Measurements from ENCODE around the gene MDH1B.

Gene MDH1B

DNA sequence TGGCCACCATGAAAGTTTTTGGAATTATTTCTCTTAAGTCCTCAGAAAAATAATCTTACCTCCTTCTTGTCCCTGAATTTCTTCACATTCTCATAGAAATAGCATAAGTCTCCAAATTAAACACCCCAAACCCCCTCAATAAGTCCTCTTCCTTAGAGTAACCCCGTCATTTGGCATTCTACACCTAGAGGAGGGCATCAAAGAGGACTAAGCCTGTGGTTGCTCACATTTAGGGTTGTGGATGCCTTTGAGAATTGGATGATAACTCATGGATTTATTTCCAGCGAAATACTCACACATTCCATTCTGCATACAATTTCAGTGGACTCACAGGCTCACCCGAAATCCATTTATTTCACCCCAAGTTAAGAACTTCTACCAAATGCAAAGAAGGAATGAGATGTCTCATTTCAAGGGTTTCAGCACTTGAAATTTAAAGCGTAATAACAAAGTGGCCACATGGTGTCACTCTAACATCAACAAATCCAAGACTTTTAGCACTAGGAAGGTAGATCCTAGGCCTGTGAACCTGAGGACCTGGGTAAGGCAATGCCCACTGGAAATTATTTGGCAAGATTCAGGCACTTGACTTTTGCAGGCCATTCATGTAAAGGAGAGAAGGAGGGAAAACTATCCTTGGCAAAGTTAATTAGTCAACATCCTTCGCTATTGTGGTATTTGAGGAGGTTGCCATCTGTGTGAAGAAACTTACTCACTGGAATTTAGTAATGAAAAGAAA is 71.6 kb downstream of the MDH1B start:
- DNase-seq, result peak; percentile 78

DNA sequence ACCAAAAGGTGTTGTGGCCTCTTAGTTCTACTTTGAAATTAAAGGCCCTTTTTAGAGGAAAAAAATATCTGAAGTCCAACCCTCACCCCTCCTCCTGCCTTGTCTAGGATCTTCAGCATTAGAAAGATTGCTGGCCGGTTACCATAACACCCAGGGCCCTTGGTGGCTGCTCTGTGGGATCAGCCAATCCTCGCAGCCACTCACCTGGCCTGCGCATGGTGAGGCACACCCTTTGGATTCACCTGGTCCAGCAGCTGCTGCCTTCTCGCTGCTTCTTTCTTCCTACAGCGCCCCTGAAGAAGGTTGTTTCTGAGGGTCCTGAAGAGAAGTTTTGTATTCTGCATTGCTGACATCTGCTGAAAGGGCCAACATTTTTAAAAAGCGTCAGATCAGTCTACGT is 72.2 kb downstream of the MDH1B start:
- no peak for DNase-seq

DNA sequence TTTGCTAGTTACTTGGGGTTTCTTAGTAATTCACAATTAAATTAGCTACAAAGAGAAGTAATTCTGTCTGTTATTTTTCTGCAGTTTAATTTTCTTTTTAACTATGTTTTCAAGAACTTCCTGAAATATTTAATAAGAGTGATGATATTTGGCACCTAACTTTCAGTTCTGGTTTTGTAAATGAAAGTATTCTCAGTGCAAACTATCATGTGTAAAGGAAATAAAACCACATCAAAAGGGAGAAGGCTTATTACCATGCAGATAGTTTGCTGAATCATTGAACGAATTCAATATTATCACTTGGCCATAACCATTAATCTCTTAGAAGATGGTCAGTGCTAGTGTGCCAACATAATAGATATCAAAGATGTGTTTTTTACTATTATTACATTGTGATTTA is 76.1 kb downstream of the MDH1B start:
- DNase-seq, result no peak

DNA sequence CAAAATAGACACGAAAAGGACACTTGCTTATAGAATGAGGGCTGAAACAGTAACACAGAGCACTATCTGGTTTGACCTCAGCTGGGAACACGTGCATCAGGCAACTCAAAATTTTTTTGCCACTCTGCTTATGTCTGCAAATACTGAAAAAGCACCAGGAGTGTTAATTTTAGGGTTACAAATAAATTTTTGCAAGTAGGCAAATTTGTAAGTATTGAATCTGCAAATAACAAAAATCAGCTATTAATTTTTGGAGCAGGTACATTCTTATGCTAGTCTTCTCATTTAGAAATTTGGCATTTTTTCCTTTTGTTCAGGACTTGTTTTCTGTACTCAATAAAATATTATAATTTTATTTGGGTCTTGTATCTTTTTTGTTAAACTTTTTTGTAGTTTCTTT is 76.7 kb downstream of the MDH1B start:
- DNase-seq, result no peak
